Activated T-cell treated with anti-CD3 and anti-CD28 coated beads, Interleukin-2, amount 50 U/mL, for 4 hours (primary cell): ENCODE measurements around the gene HEBP2. TPM values are rescaled to one million over a fixed set of nuclear protein-coding genes. Genes with fewer than 3 reads are reported as not detected.

Experiments used
- ATAC-seq, 2 donors: fragments of 200-7000 bp; cut with Tn5 transposase; one replicate each; pipeline ENCODE4 v1.10.0; 2021
- DNase-seq: peaks from one replicate; pipeline ENCODE4 v3.0.0-alpha.2; 2020
- H3K27me3 Mint-ChIP-seq: one replicate; pipeline ENCODE4 v1.8.0; 2021; ENCODE audit warnings: low read depth, mixed read lengths
- H3K36me3 Mint-ChIP-seq: one replicate; pipeline ENCODE4 v1.8.0; 2022; ENCODE audit warnings: mixed read lengths; ENCODE audit not compliant: insufficient read depth
- H3K4me1 Mint-ChIP-seq: one replicate; pipeline ENCODE4 v1.8.0; 2021; ENCODE audit warnings: low read depth, mixed read lengths
- H3K4me3 Mint-ChIP-seq: one replicate; pipeline ENCODE4 v1.8.0; 2021; ENCODE audit warnings: mild to moderate bottlenecking, moderate library complexity, mixed read lengths
- H3K9me3 Mint-ChIP-seq: one replicate; pipeline ENCODE4 v1.8.0; 2021; ENCODE audit warnings: mixed read lengths
- total RNA-seq, 3 donors: library from RNA; stranded (reverse); gene quantifications; one replicate each; pipeline ENCODE4 v1.2.1, GENCODE V29; 2021

Gene HEBP2
- total RNA-seq, 3 donors from 2014 or later: 1.7 to 16.4 (median 14.3) TPM

DNA sequence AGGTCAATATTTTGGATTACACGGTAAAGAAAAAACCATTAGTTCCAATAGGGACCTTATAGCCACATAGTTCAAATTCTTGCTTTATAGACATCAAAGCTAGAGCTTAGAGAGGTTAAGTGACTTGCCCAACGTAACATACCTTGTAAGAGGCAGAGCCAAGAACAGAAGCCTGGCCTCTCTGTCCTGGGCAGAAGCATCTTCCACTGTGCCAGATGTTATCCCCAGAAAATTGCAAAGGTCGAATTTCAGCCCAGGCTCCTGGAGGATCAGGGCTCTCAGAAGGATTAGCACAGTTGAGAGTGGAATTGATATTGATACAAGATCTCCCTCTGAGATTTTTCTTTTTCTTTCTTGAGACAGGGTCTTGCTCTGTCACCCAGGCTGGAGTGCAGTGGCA, 20.2 kb upstream of the HEBP2 start:
- Mint-ChIP-seq H3K9me3 (no peaks in the 10 kb centered on the region), H3K4me3 (no peak overlapping the region), H3K36me3 (no peaks in the 10 kb centered on the region), H3K27me3 (peaks cover 10% of the 10 kb centered on the region), H3K4me1 (no peaks in the 10 kb centered on the region)
- DNase-seq (no peak), ATAC-seq (no peak)

DNA sequence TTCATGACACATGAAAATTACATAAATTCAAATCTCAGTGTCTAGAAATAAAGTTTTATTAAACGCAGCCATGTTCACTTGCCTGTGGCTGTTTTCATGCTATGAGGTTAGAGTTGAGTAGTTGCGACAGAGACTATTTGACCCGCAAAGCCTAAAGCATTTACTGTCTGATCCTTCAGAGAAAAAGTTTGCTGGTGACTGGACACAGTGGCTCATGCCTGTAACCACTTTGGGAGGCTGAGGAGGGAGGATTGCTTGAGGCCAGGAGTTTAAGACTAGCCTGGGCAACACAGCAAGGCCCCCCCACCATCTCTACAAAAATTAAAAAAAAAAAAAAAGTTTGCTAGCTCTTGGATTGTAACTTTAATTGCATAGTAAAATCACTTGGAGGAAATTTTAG, 17.1 kb upstream of the HEBP2 start:
- ATAC-seq (no peak), DNase-seq (no peak)
- Mint-ChIP-seq H3K27me3 (peaks cover 17% of the 10 kb centered on the region), H3K36me3 (no peaks in the 10 kb centered on the region), H3K4me3 (no peak overlapping the region), H3K9me3 (no peaks in the 10 kb centered on the region), H3K4me1 (no peaks in the 10 kb centered on the region)

DNA sequence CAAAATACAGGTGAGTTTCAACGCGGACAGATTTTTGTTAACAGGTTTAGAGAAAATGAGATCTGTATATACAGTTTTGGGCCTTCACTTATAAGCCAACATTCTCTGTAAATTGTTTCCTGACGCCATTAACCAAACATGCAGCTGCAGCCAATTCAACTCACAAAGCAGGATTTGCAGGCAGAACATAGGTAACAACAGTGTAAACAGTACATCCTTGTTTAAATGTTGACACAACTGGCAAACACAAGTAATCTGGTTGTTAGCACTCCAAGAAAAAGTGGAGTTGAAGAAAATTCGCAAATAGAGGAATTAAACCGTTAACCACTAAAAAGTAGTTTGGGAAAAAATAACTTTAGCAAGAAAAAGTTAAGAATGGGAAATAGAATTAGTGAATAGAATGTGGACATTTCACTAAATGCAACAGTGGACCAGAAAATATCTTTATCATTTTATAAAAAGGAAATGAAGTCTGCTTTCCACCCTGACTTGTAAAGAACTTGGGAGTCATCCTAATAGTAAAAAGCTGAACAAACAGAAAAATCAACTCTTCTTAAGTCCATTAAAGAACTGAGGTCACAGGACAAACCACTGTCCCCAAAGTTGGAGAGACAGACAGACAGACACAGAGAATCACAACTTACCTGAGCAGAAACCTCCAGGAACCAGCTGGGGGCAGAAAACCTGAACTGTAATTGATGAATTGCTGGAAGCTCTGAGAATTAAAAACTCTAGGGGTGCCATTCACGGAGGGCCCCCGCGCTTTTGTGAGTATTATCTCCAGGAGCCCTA, 16.2 kb upstream of the HEBP2 start:
- ATAC-seq (no peak), DNase-seq (no peak)
- H3K9me3 Mint-ChIP-seq: no peaks in the 10 kb centered on the region
- H3K36me3 Mint-ChIP-seq: no peaks in the 10 kb centered on the region
- peaks cover 18% of the 10 kb centered on the region for H3K27me3 Mint-ChIP-seq
- H3K4me3 Mint-ChIP-seq: no peak overlapping the region
- no peaks in the 10 kb centered on the region for H3K4me1 Mint-ChIP-seq

DNA sequence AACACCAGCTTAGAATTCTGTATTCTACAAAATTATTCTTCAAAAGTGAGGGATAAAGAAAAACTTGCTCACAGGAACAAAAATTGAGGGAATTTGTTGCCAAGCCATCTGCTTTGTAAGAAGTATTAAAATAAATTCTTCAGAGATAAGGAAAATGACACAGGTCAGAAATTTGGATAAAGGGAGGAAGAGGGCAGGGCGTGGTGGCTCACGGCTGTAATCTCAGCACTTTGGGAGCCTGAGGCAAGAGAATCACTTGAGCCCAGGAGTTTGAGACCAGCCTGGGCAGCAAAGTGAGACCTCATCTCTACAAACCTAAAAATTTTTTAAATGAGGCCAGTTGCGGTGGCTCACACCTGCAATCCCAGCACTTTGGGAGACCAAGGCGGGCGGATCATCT, 14.5 kb upstream of the HEBP2 start:
- Mint-ChIP-seq H3K9me3 (no peaks in the 10 kb centered on the region), H3K36me3 (no peaks in the 10 kb centered on the region), H3K4me3 (no peak overlapping the region), H3K27me3 (peaks cover 16% of the 10 kb centered on the region), H3K4me1 (no peaks in the 10 kb centered on the region)
- ATAC-seq (no peak), DNase-seq (no peak)

DNA sequence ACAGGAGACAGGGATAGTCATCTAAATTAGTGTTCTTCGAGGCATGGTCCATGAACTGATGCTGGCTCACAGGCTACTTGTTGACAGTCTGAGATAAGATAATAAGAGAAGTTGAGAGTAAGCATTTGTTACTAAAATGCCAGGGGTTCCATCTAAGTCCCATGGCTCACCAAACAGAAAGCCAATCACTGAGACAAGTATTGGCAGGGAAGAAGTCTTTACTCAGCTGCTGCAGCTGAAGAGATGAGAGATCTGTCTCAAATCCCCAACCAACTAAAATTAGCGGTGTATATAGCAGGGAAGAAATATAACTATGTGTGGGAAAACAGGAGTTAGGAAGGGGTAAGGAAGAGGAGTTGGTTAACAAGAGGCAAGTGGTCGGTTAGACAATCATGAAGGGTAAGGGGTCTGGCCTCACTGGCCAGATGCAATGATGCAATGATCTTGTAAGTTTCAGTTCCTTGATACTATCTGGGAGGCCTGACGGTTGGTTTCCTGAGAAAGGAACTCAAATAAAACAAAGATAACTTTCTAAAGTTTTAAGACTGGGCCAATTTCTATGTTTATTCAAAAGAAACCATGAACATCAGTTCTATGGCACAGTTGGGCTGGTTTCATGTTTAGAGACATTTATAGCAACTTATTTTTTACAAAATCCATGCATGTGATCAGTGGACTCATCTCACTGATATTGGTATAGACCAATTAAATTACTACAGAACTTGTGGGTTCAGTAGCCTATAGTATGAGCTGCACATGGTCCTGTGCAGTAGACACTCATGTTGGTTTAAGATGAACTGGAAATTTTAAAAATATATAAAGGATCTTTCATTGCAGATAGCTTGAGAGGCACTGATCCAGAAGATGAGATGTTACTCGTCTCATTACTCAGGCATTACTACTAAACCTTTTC, 9.9 kb upstream of the HEBP2 start:
- Mint-ChIP-seq H3K36me3 (no peaks in the 10 kb centered on the region), H3K27me3 (peaks cover 6% of the 10 kb centered on the region), H3K4me1 (no peaks in the 10 kb centered on the region), H3K4me3 (no peak overlapping the region), H3K9me3 (no peaks in the 10 kb centered on the region)
- ATAC-seq (no peak), DNase-seq (no peak)

DNA sequence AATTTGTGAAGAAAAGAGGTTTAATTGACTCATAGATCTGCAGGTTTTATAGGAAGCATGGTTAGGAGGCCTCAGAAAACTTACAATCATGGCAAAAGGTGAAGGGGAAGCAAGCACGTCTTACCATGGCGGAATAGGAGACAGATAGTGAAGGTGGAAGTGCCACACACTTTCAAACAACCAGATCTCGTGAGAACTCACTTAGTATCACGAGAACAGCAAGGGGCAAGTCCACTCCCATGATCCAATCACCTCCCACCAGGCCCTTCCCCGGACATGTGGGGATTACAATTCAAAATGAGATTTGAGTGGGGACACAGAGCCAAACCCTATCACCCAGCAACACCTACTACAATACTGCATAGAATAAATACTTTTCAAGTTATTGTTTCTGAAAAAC, 7.3 kb upstream of the HEBP2 start:
- ATAC-seq: no peak
- no peaks in the 10 kb centered on the region for H3K36me3 Mint-ChIP-seq
- H3K27me3 Mint-ChIP-seq: peaks cover 4% of the 10 kb centered on the region

DNA sequence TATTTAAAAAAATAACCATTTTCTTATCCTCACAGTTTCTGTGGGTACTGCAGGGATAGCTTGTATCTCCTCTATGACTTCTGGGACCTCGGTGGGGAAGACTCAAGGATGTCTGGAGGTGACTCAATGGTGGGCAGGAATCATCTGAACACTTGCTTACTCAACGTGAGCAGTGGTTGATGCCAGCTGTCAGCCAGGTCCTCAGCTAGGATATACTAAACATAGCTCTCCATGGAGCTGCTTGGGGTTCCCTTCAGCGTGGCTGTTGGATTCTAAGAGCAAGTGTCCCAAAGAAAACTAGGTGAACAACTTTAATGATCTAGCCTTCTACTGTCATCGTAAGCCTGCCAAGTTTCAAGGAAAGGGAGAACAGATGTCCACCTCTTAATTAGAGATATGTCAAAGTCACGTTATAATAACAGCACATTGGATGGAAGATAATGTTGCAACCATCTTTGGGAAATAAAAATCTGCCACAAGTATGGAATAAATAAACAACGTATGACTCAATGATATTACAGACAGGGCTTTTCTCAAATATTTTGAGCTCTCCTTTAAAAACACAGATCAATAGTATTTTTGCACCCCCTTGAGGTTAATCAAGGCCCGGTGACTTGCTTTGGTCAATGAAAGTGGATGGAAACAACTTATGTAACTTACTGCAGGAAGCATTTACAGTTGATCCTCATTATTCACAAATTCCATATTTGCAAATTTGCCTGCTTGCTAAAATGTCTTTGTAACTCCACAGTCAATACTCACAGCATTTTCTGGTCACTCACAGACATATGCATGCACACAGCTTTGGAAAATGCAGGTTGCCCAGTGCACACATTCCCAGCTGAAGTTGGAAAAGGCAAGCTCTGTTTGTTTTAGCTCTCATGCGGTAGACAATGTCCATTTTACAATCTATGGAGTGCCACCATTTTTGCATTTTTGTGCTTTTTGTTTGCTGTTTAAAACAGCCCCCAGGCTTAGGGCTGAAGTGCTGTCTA, 6.6 kb upstream of the HEBP2 start:
- Mint-ChIP-seq H3K4me3 (no peak overlapping the region), H3K9me3 (no peaks in the 10 kb centered on the region), H3K4me1 (no peaks in the 10 kb centered on the region), H3K27me3 (no peaks in the 10 kb centered on the region), H3K36me3 (no peaks in the 10 kb centered on the region)
- ATAC-seq (no peak), DNase-seq (no peak)

More for the DNA sequence above, 7.3 kb upstream of the HEBP2 start:
- no peaks in the 10 kb centered on the region for H3K9me3 Mint-ChIP-seq
- H3K4me3 Mint-ChIP-seq: no peak overlapping the region
- no peaks in the 10 kb centered on the region for H3K4me1 Mint-ChIP-seq
- no peak for DNase-seq

DNA sequence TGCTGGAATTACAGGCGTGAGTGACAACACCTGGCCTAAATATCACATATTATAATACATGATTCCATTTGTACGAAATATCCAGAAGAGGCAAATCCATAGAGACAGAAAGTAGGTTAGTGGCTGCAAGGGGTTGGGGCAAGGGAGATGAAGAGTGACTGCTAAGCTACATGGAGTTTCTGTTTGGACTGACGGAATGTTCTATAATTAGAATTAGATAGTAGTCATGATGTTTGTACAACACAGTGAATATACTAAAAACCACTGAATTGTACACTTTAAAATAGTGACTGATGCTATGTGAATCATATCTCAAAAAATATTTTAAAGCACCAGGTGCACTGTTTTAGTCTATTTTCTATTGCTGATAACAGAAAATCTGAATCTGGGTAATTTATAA, 3.7 kb upstream of the HEBP2 start:
- H3K4me3 Mint-ChIP-seq: no peak overlapping the region
- H3K27me3 Mint-ChIP-seq: no peaks in the 10 kb centered on the region
- no peak for ATAC-seq
- H3K4me1 Mint-ChIP-seq: peaks cover 13% of the 10 kb centered on the region
- H3K9me3 Mint-ChIP-seq: no peaks in the 10 kb centered on the region
- no peaks in the 10 kb centered on the region for H3K36me3 Mint-ChIP-seq
- DNase-seq: no peak

DNA sequence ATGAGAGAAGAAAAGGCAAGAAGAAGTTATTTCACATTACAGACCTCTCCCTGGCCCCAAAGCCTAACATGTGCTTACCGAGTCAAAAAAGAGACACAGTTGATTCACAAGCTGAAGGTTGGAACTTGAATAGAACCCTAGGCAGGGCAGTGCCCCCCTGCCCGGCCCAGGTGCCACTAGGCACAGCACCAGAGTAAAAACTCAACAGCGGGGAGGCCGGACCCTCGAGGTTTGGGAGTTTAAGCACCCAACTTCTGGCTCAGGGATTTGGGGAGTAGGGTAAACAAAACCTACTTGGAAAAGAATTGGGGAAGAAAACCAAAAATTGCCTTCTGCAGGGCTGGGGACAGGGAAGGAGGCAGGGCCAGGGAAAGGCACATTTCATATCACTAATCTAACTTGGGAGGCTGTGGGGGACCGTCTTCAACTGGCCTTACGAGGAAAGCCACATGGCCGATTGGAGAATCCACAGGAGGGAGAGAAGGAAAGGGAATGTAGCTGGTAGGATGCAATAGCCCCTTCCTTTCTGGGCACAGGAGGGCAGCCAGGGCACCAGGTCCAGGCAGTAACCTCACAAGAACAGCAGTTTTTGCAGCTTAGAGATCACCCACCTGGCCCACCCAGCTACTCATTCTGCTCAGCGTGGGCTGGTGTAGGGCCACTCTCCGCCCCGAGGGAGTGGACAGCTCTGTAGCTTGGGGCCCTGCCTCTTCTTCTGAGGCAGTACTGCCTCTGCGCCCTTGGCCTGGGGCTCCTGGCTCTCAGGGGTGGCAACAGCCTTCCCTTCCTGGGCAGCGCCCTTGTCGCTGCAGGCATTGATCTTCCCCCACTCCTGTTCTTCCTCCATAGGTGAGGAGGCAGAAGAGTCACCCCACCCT, 1.8 kb upstream of the HEBP2 start:
- H3K4me1 Mint-ChIP-seq: peaks cover 21% of the 10 kb centered on the region
- DNase-seq (no peak), ATAC-seq (no peak)
- no peaks in the 10 kb centered on the region for H3K27me3 Mint-ChIP-seq
- H3K9me3 Mint-ChIP-seq: no peaks in the 10 kb centered on the region
- peaks cover 8% of the 10 kb centered on the region for H3K36me3 Mint-ChIP-seq
- H3K4me3 Mint-ChIP-seq: peak overlapping the region; percentile 35

DNA sequence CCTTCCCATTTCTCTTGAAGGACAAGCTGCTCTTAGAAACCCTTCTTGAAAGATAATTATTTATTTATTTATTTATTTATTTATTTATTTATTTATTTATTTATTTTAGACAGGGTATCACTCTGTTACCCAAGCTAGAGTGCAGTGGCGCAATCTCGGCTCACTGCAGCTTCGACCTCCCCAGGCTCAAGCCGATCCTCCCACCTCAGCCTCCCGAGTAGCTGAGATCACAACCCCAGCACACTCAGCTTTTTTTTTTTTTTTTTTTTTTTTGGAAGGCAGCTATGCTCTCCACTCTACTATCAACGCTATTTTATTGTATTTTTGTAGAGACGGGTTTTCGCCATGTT, 1.2 kb upstream of the HEBP2 start:
- Mint-ChIP-seq H3K36me3 (peaks cover 13% of the 10 kb centered on the region), H3K9me3 (no peaks in the 10 kb centered on the region), H3K4me3 (peak overlapping the region; percentile 78), H3K4me1 (peaks cover 24% of the 10 kb centered on the region), H3K27me3 (no peaks in the 10 kb centered on the region)
- ATAC-seq (no peak), DNase-seq (no peak)

DNA sequence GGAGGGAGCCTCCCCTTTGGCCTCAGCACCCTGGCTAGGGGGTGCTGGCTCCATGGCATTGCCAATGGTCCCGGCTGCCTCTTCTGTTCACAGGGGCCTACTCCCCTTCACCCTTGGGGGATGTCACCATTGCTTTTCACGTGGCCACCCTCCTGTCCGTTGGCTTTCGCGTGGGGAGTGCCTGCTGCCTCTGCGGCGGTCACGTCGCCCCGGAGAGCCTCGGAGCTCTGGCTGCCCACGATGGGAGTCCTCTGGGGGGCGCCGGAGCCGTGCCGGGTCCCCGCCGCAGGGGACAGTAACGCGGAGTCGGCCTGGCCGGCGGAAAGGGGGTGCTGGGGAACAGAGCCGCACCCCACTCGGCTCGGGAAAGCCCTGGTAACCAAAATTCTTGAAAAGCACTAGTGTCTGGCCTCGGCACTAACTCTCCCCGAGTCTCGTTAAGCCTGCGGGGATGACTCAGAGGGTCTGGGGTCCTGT, 661 bp upstream of the HEBP2 start:
- DNase-seq (peak; percentile 15), ATAC-seq (peak; percentile 30 to 34)
- H3K4me3 Mint-ChIP-seq: peak overlapping the region; percentile 78
- H3K27me3 Mint-ChIP-seq: no peaks in the 10 kb centered on the region
- H3K36me3 Mint-ChIP-seq: peaks cover 15% of the 10 kb centered on the region
- H3K4me1 Mint-ChIP-seq: peaks cover 24% of the 10 kb centered on the region
- no peaks in the 10 kb centered on the region for H3K9me3 Mint-ChIP-seq

DNA sequence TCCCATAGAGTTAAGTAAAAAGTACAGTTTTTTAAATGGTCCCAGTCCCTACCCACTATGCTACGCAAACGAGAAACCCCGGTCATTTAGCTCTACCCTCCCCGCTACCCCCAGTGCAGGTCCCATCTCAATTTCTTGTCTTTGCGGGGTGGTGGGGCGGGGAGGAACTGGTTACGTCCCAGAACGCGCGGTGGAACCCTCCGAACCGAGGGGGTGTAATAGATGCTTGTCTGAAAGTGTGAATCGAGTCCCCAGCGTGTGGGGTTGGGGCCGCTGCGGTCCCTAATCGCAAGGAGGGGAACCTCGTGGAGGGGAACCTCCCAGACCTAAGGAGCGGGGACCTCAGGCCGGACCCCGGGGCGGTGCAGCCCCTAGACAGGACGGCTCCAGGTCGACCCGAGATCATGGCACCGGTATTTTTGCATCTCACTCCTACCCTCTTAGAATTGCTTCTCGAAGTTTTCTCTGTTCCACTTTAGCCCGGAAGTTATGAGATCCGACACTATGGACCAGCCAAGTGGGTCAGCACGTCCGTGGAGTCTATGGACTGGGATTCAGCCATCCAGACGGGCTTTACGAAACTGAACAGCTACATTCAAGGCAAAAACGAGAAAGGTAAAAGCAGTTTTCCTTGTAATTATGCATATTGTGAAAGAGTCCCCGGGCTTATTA, 779 bp downstream of the HEBP2 start:
- H3K4me1 Mint-ChIP-seq: peaks cover 28% of the 10 kb centered on the region
- peaks cover 27% of the 10 kb centered on the region for H3K36me3 Mint-ChIP-seq
- peak overlapping the region; percentile 80 for H3K4me3 Mint-ChIP-seq
- H3K27me3 Mint-ChIP-seq: no peaks in the 10 kb centered on the region
- ATAC-seq (no peak), DNase-seq (peak; percentile 5)
- no peaks in the 10 kb centered on the region for H3K9me3 Mint-ChIP-seq
